Mammary epithelial cell (primary cell): ENCODE results near the gene HSBP1.

Experiments
- EZH2 ChIP-seq: IDR thresholded peaks from 2 replicates; pipeline ENCODE4 v1.6.1; 2012; ENCODE audit warnings: low read length, inconsistent platforms, borderline replicate concordance
- TF ChIP-seq, protein P1 (sequence below), 2 donors: IDR thresholded peaks in 1 of 2; conservative IDR thresholded peaks in 1 of 2; 2 replicates each; pipeline ENCODE4 v1.5.1; 2011 to 2012; ENCODE audit warnings: inconsistent platforms in 2 of 2, low read length in 2 of 2, mild to moderate bottlenecking in 2 of 2, control low read depth in 1 of 2, low read depth in 1 of 2; ENCODE audit not compliant: insufficient read depth in 1 of 2; ENCODE audit errors: extremely low read depth in 1 of 2

DNA sequence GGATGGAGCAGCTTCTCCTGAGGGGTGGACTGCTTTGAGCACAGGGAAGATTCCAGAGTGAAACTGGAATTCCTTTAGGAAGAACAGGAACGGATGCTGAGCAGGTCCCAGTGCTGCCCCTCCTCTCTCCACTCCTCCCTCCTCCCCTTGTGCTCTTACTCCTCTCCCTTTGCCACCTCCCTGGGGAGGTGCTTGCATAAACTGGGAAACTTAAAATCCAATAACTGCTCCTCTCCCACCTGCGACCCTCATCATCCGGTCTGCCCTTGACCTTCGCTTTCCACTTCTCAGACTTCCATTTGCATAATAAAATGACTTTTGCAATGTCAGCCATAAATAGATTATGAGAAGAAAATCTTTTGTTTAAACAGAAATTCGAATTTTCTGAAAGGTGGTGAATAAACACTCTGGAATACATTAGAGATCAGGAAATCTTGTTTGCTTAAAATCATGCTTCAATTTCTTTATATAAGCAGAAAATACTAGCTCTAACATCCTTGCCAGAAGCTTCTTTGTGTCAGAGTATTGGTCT lies 23.7 kb downstream of the HSBP1 start:
- no peak for TF ChIP-seq EZH2
- TF ChIP-seq, protein P1, sequence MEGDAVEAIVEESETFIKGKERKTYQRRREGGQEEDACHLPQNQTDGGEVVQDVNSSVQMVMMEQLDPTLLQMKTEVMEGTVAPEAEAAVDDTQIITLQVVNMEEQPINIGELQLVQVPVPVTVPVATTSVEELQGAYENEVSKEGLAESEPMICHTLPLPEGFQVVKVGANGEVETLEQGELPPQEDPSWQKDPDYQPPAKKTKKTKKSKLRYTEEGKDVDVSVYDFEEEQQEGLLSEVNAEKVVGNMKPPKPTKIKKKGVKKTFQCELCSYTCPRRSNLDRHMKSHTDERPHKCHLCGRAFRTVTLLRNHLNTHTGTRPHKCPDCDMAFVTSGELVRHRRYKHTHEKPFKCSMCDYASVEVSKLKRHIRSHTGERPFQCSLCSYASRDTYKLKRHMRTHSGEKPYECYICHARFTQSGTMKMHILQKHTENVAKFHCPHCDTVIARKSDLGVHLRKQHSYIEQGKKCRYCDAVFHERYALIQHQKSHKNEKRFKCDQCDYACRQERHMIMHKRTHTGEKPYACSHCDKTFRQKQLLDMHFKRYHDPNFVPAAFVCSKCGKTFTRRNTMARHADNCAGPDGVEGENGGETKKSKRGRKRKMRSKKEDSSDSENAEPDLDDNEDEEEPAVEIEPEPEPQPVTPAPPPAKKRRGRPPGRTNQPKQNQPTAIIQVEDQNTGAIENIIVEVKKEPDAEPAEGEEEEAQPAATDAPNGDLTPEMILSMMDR (conservative IDR thresholded peaks at IDR 0.05 in 1 of 2, IDR thresholded peaks at IDR 0.05 in 1 of 2; ENCODE audit: extremely low read depth in 1 of 2, insufficient read depth in 1 of 2, low read depth in 1 of 2, low read length in 2 of 2) = no peak
